GM19239 (cell line): ENCODE results near the gene GBGT1.

Source experiments
- DNase-seq: peaks from one replicate; pipeline ENCODE4 v3.0.0; 2011; ENCODE audit warnings: low spot score; ENCODE audit not compliant: insufficient read length
- FAIRE-seq: peaks from 2 replicates; lab custom pipeline; 2011; peaks lifted over from hg19 to GRCh38; lab: Jason Lieb, UNC

Gene GBGT1

GRCh38 chr9:133130685-133131244 lies 32.9 kb downstream of the GBGT1 start:
- peak; percentile 81 for FAIRE-seq
- DNase-seq = peak; percentile 78

DNA sequence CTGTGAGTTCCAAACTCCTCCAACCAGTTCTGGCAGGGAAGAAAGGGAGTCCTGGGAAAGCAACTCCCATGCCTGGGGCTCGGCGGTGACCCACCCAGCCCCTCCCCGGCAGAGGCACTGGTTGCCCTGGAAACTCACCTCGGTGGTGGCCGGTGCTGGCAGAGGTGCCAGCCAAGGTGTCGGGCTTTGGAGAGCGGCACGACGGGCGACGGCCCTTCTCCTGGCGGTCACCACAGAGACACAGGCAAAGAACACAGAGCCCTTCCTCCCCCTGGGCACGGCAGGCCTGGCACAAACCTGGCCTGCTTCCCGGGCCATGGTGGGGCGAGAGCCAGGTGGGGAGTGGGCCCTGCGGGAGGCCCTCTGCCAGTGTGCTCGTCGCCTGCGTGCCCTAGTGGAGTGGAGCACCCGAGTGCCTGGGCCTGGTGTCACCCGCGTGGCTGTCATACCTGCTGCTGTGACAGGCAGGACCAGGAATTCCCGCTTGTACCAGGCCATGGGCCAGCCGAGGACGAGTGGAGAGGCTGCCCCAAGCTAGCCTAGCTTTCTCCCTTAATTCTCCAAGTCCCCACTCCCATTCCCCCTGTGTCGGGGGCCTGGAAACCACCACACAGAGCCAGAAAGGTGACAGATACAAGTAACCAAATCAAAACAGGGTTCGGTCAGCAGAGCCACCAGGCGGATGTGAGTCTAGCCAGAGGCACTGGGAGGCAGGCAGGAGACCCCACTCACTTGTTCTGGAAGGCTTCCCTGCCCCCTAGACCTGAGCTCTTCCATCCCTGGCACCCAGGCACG lies 34.5 kb downstream of the GBGT1 start:
- DNase-seq (no peak), FAIRE-seq (no peak)

GRCh38 chr9:133128152-133128551 lies 35.6 kb downstream of the GBGT1 start:
- no peak for DNase-seq
- FAIRE-seq = no peak

DNA sequence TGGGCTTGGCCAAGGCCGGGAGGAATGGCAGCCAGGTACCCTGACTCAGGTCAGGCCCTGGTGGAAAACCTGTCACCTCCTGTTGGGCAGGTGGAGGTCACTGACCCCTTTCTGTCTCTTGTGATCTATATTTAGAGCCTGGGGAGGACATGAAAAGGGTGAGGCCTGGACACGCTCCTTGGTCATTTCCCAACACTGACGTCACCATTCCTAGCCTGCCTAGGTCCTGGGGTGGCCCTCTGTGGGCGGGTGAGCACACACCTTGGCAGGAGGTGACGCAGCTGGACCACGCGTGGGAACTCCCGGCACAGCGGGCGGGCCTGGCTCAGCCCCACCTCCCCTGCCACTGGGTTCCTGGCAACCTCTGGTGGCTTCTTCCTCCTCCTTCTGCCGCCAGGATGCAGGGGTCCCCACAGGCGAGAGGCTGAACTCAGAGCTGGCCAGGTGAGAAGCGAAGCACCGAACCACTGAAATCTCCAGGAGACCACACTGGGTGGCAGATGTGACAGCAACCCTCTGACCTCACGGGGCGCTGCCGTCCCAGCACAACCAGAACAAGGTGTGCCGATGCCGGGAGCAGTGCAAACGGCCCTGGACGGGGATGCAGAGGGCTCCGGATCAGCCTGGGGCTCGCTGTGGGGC lies 36.3 kb downstream of the GBGT1 start:
- DNase-seq = no peak
- no peak for FAIRE-seq

GRCh38 chr9:133126697-133127339 lies 36.9 kb downstream of the GBGT1 start:
- no peak for FAIRE-seq

DNA sequence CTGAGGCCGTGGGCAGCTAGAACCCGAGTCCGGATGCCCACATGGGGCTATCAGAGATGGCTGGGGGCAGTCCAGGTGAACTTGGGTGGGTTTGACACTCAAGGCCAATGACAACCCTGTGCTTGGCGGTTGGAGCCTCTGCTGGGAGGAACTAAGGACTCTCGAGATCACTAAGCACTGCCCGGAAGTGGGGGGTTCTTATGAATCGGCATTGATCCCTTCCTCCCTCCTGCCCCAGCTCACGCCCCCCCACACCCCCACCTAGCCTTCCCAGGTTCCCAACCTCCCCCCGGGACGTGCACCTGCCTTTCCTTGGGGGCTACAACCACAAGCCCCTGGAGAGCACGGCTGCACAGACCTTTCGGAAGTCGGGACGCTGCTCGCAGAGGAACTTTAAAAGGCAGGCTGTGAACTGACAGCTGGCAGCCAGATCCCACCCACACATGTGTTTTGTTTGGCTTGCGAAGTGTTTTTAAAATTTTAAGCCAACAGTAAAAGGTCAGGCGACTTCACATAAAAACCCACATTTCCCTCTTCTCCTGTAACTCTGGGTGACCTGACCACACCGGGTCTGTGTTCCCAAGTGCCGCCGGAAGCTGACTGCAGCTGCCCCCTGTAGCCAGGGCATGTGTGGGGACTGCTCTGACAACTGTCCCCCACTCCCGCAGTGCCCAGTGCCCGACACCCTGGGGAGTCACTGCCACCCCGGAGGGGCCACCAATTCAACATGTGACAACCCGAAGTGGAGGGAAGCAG lies 37.6 kb downstream of the GBGT1 start:
- FAIRE-seq = peak; percentile 49
- DNase-seq = peak; percentile 74

More at GRCh38 chr9:133126697-133127339, 36.9 kb downstream of the GBGT1 start:
- no peak for DNase-seq

DNA sequence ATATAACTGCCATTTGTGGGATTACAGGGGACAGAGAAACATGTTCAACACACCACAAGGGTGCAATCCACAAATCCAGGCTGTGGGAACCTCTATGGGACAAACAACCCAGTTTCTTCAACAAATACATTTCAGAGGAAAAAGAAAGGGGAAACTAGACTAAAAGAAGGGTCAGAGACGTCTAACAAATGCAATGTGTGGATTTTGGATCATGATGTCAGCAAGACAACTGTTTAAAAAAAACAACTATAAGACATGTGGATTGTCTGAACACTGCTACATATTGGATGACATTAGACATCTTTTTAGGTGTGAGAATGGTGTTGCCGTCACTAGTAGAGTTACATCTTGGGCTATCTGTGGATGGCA lies 38.8 kb downstream of the GBGT1 start:
- DNase-seq = no peak
- no peak for FAIRE-seq

DNA sequence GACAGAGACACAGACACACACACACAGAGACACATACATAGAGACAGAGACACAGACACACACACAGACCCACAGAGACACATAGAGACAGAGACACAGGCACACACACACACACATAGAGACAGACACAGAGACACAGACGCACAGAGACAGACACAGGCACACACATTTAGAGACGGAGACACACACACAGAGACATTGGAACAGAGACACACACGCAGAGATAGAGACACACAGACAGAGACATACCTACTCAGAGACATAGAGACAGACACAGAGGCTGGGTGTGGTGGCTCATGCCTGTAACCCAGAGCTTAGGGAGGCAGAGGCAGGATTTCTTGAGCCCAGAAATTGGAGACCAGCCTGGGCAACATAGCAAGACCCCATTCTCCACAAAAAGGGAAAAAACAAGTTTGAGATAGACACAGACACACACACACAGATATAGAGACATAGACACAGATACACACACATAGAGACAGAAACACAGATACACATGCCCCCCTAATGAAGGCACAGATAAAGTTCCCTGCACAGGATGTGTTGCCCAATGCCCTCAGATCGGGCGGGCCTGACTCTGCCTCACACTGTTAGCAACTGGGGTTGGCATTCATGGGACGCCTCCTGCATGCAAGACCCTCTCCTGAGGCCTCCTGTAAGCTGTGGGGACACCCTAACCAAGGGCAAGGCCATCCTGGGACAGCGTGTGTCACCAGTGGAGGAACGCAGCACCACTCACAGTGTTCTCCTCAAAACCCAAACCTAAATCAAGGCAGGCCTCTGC lies 39.4 kb downstream of the GBGT1 start:
- DNase-seq (no peak), FAIRE-seq (no peak)

DNA sequence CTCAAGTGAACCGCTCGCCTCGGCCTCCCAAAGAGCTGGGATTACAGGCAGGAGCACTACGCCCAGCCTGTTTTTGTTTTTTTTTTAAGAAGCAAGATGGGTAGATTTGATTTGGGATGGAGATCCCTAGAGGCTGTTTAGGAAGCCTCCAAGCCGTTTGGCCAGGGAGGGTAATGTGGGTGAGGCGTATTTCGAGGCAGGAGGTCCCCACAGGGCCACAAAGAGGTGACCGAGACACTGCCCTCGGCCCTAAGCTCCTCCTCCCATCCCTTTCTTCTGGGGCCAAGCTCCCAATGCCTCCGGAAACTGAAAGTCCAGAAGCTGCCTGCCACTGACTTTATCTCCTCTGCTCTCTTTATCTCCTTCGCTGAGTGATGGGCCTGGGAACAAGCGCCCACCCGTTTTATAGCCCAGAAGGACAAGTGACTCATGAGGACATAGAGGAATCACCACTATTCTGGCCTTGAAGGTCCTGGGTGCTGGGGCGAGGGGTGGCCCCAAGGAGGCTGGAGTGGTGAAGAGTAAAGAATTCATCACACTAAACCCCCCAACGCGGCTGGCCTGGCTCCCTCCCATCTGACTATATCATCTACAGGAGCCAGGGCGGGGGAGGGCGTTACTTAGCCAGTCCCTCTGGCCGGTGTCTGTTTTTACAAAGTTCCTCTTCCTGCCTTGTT lies 40.6 kb downstream of the GBGT1 start:
- no peak for DNase-seq
- no peak for FAIRE-seq

- FAIRE-seq (no peak), DNase-seq (no peak)
Observed at GRCh38 chr9:133122605-133122934, 41.1 kb downstream of the GBGT1 start.

- FAIRE-seq (no peak), DNase-seq (no peak)
Observed at GRCh38 chr9:133121915-133122550, 41.7 kb downstream of the GBGT1 start.

- peak; percentile 60 for FAIRE-seq
- DNase-seq = peak; percentile 96
Observed at GRCh38 chr9:133121198-133121914, 42.4 kb downstream of the GBGT1 start, which contains the start of gene RALGDS. TSS of gene RALGDS (minus strand) at chr9:133121240. CDS start at chr9:133121154, 86 bp downstream.

DNA sequence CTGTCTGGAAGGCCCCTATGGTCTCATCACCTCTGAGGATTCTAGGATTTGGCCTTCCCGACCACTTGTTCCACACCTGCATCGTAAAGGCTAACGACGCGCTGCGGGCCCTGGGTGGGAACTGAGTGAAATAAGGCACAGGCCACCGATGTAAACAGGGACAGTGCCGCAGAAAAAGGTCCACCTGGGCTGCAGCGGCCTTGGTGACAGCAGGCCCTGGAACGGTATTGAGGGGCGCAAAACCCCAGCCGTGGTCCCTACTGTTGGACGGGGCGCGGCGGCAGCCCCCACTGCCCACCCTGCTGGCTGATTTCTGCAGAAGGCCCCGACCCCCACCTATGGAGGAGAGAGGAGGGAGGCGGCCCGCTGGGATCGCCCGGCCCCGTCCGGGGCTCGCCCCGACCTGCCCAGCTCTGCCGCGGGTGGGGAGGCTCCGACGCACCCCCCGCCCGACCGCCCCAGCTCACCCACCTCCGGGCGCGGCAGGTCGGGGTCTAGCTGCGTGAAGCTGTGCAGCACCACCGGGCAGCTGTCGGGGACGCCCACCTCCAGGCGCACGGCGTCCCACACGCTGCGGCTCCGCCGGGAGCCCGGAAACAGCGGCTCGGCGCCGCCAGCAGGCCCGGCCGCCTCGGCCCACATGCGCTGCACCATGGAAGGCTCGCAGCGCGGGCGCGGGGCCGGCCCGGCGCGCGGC lies 43.1 kb downstream of the GBGT1 start:
- FAIRE-seq = no peak

GRCh38 chr9:133119846-133120500 lies 43.7 kb downstream of the GBGT1 start:
- no peak for DNase-seq
- FAIRE-seq = no peak

More for the DNA sequence above, 43.1 kb downstream of the GBGT1 start:
- no peak for DNase-seq

DNA sequence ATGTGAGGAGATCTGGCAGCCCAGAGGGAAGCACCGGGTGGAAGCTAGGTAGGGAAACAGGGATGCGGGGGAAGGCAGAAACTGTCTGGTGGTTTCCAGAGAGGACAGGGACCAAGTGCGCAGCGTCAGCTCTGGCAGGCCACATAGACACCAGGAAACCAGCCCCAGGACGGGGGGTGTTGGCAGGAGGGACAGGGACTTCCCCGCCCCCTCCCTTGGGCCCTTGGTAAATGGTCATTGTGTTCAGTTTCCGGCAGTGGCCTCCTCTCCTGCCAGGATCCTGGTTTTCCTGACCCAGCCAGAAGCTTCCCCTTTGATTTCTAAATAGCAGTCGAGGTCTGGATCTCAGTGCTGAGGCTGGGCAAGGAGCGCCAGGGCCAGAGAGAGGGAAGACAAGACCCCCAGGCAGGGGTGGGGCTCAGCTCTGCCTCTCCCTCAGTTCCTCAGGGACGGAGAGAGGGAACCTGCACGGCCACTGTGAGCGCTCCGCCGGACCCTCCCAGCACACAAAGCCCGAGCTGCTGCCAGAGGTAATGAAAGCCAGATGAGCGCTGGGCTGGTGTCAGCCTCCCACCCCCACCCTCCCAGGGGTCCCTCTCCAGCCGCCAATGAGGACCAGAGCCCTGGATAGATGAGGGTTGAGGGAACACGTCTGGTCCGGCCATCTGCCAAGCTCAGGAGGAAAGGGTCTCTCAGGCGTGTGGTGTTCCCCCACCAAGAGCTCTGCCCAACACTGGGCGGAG lies 44.4 kb downstream of the GBGT1 start:
- no peak for DNase-seq
- FAIRE-seq = no peak

DNA sequence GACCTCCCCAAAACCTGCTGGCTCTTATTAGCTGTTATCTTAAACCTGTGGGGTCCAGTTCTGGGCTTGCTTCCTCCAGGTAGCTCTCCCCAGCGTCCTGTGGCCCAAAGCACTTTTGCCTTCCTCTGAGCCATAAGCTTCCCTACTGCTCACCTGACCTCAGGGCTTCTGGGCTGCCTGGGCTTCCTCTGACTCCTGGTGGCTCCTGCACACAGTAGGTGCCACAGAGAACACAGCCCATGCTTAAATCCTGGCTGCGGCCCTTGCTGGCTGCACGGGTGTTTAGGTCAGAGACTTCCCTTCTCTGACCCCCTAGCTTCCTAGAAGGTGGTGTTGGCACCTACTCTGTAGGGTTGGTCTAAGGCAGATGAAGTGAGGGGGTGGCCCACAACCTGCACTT lies 45.1 kb downstream of the GBGT1 start:
- FAIRE-seq (no peak), DNase-seq (no peak)
